GM08714 (cell line): ENCODE measurements around the gene NT5DC4.

Source experiments
- H3K4me3 ChIP-seq: fragments of 200-500 bp; sonication (Bioruptor generic); 2 replicates; pipeline ENCODE4 v1.5.1; 2014; ENCODE audit warnings: mild to moderate bottlenecking, low read length, inconsistent platforms
- ZNF274 ChIP-seq: IDR thresholded peaks from 2 replicates; pipeline ENCODE4 v1.6.1; 2012; ENCODE audit warnings: mild to moderate bottlenecking, low read depth, low read length

The NT5DC4 gene

DNA sequence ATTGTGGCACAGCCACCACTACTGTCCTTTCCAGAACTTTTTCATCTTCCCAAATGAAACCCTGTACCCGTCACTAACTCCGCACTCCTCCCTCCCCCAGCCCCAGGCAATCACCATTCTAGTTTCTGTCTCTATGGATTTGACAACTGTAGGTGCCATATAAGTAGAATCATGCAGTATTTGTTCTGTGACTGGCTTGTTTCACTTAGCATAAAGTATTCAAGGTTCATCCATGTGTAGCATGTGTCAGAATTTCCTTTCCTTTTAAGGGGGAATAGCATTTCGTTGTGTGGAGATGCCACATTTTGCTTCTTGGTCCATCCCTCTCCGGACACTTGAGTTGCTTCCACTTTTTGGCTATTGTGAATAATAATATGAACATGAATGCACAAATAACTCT is 44.4 kb downstream of the NT5DC4 start:
- no peak for TF ChIP-seq ZNF274

DNA sequence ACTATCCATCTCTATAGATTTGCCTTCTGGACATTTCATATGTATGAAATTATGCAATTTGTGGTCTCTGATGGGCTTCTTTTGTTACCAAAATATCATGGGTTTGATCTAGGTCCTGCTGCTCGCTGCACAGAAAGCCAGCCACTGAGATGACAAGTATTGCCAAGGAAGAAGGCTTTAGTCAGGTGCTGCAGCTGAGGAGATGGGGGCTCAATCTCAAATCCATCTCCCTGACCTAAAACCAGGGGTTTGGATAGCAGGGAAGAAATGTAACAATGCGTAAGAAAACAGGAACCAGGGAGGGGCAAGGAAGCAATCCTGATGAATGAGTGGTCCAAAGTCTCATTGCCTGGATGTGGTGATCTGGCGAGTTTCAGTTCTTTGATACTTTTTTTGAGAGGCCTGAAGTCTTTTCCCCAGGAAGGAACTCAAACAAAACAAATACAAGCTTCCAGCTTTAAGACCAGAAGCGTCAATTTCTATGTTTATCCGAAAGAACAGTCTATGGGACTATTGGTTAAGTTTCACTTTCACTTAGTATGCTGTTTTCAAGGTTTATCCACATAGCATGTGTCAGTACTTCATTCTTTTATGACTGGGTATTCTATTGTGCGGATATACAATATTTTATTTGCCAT is 47.0 kb downstream of the NT5DC4 start:
- no peak overlapping the region; the same call in 1 of the 2 replicates for H3K4me3 ChIP-seq
- TF ChIP-seq ZNF274, result no peak

More for the DNA sequence above, 44.4 kb downstream of the NT5DC4 start:
- peak overlapping the region; percentile 91 for H3K4me3 ChIP-seq

DNA sequence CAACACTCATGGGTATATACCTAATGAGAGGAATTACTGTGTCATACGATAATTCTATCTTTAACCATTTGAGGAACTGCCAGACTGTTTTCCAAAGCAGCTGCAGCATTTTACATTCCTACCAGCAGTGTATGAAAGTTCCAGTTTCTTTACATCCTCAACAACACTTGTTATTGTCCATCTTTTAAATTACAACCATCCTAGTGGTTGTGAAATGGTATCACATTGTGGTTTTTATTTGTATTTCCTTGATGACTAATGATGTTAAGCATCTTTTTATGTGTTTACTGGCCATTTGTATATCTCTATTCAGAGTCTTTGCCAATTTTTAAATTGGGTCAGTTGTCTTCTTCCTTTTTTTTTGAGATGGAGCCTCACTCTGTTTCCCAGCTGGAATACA is 47.6 kb downstream of the NT5DC4 start:
- no peak overlapping the region for H3K4me3 ChIP-seq
- no peak for TF ChIP-seq ZNF274

DNA sequence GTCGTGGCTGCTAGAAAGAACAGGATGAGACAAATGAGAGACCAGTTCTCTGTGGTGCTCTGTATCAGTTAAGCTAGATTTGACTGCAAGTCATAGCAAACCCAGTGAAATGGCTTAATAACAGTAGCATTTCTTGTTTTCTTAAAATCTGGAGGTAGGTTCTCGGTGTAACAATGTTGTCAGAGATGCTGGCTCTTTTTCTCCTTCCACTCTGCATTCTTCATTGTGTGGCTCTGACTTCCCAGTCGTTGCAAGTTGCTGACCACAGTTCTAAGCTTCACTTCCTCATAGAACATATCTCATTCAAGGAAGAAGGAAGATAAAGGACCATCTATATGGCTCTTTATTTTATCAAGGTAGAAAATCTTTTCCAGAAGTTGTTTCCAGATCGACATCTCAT is 51.5 kb downstream of the NT5DC4 start:
- no peak for TF ChIP-seq ZNF274
- no peak overlapping the region for H3K4me3 ChIP-seq

DNA sequence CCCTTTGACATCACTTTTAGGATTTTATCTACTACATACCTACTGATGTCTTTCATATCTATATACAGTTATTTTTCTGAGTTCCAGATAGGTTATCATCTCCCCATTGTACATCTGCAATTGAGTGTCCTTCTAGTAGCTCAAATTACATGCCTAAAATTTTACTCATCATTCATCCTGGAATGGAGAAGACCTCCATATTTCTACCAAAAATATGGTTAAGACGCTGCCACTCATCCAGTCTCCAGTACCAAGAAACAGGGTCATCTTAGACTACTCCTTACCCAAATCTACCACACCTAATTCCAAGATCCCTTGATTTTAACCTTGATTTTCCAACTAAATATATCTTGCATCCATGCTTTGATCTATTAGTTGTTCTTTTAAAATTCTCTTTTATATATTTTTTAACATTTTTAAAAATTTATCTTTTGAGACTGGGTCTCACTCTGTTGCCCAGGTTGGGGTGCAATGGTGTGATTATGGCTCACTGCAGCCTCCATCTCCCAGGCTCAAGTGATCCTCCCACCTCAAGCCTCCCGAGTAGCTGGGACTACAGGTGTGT is 52.2 kb downstream of the NT5DC4 start:
- no peak for TF ChIP-seq ZNF274

DNA sequence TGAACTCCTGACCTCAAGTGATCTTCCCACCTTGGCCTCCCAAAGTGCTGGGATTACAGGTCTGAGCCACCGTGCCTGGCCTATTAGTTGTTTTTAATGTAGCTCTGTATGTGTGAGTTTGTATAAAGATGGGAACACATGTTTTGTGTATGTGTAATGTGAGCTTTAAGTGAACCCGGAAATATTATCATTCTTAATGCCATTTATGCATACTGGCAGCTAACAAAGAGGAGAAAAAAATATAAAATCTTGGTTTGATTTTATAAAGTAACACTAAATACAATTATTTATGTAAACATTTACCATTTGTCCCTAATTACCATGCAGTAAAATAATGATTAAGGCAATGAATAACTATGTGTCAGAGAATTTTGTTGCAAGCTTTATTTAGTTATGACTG is 52.7 kb downstream of the NT5DC4 start:
- no peak overlapping the region for H3K4me3 ChIP-seq
- TF ChIP-seq ZNF274, result no peak

More for the DNA sequence above, 52.2 kb downstream of the NT5DC4 start:
- no peak overlapping the region for H3K4me3 ChIP-seq

DNA sequence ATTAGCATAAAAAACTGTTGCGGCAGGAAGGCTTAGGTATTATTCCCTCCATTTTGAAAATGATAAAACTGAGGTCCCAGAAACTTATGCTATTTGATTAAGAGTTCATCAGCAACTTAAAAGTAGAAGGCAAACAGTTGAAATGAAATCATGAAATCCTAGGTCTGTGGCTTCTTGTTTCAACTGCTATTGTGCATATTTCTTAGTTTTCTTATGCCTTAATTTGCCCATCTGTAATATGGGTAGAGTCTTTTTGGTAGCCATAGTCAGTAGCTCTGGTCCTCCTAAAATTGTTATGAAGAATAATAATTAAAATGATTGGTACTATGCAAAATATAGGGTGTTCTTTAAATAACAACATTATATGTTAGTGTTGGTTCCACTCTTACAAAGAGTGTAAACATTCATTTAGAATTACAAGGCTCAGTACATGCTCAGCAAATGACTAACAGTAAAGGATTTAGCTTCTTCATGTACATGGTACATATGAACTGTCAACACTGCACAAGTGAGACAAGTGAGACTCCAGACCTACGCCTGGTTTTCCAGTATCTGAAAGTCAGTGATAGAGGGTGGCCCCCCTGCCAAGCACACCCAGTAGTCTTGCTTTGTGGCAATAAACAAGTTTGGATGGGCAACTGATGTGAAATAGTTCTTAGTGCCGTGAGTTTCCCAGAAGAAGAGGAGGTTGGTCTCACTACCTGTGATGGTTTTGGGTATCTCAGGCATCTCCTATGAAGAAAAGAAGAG is 53.9 kb downstream of the NT5DC4 start:
- no peak overlapping the region for H3K4me3 ChIP-seq
- no peak for TF ChIP-seq ZNF274

DNA sequence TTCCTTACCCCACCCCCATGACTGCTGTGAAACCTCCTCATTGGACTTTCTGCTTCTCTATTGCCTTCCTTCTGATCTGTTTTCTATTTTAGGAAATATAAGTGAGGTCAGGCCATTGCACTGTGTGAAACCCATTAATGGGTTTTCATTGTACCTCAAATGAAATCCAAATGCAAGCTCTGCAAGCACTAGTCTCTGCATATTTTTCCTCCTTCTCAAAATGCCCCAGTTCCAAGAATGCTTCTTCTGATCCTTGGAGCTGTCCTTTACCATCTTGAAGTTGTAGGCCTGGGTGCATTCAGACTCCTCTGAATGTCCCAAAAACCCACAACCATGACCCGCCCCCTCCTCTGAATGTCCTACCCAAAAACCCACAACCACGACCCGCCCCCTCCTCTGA is 55.3 kb downstream of the NT5DC4 start:
- no peak for TF ChIP-seq ZNF274
- no peak overlapping the region for H3K4me3 ChIP-seq

DNA sequence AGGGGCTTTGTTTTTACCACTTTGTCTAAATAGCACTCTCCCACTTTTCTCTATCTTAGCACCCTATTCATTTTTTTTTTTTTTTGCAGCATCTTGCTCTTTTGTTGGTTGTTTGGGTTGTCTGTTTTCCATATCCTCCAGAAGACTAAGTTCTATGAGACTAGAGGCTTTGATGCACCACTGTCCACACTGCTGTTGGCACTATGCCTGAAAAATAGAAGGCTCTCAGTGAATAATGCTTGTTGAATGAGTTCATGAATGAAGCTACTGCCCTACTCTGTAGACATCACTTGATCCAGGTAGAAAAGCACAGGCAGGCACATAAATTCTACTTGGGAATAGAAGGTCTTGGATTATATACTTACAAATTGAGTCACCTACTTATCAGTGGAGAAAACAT is 56.2 kb downstream of the NT5DC4 start:
- TF ChIP-seq ZNF274, result no peak
- H3K4me3 ChIP-seq, result no peak overlapping the region

DNA sequence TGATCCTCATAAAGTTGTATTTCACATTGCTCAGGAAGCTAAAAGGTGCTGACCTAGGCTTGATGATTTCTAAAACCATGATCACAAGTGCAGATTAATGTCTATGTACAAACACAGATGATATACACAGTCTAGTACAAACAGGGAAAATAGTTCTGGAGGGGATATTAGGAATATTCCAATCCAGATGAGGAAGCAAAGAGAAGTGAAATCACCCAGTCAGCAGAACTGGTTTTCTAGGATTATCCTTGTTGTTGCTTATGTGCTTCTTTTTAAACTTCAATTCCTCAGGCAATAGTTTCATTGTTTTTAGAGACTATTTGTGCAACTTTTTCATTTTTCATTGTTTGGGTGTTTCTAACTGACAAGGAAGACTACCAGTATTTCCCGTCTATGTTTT is 58.8 kb downstream of the NT5DC4 start:
- no peak overlapping the region for H3K4me3 ChIP-seq
- TF ChIP-seq ZNF274, result no peak

DNA sequence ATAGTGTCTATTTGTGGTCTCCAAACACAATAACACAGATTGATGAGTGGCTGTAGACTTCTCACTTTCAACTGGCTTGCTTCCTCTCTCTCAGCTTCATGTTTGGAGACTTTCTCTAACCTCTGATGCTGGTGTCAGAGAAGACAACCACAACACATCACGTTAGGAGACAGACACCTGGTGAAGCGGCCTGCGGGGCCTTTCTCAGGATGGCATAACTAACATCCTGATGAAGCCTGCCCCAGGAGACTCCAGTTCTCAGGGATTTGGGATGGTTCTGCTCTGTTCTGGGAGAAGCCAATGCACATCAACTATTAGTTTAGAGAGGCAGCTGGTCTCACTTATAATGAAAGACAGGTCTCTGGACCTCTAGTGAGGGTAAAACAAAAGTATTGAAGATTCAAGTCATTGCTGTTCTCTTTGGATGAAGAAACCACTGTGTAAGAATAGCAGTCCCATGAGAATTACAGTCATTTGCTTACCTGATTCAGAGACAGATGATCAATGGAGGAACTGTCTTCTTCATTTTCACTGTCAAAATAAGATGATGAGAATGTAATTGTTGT is 61.5 kb downstream of the NT5DC4 start:
- TF ChIP-seq ZNF274, result no peak
- H3K4me3 ChIP-seq, result no peak overlapping the region; the same call in 1 of the 2 replicates

DNA sequence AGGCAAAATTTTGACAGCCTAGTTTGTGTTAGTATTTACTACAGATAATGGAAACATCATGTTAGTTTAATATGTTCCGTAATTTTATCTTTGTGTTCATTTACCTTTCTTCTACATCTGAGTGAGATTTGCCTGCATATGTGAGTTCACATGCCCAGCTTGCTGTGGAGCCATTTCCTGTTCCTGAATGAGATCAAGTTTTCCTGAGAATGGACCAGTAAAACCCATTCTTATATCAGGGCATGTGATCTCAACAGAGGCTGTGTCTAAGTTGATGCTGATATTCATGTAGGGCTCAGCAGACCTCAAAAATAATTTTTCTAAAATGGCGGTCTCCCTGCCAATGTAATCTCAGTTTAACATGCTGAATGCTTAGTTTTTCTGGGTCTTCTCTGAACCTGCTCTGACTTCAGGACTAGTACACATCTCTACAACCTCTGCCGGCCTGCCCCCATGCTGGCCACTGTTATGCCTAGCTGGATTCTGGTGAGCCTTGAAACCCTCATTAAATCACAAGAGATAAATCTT is 62.4 kb downstream of the NT5DC4 start:
- H3K4me3 ChIP-seq, result peak overlapping the region; percentile 23; the same call in 1 of the 2 replicates
- no peak for TF ChIP-seq ZNF274

DNA sequence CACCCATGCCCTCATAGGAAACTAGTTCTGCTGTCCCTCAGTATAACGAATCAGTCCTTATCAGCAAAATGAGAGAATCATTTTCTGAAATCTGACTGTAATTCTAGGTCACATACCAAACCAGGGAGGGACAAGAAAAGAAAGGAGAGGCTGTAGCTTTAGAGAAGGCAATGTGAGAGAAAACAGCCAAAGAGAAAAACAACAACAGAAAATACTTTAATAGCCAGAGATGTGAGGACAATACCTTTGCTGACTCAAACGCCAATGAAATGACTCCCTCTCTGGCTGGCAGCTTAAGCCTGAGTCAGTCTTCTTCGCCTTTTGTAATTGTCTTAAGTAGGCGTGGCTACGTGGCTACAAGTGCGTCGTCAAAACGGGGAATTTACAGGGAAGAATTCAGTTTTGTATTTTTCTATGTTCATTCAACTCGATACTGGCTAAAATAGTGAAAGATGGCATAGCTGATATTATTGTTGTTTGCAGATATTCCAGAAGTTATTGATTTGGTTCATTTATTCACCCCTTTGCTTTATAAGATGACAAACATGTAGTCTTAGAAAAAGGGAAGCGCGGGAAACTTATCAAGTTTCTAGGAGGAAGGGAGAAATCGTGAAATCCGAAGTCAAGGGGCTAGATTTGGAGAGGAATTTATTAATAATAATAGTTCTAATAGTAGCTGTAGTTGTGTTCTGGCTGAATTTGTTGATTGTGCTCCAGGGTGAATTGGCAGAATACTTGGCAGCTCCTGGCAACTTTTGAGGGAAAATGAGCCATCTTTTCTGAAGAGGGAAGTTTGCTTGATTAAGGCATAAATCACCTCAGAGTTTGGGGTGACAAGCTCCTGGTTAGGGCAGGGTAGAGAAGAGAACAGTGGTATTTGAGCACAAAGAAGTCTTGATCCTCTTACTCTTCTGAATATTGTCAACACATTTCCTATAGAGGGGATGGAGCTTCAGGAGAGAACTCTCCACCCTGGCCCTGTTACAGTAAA is 63.7 kb downstream of the NT5DC4 start, which contains the start of gene IL1A:
Gene IL1A, minus strand, starts transcription at position 295 of the 991 bp plus-strand sequence. CDS start 723 bp downstream, outside the sequence.
- peak within 1 kb of the TSS; percentile 23; the same call in 1 of the 2 replicates for H3K4me3 ChIP-seq
- no peak for TF ChIP-seq ZNF274
